SK-N-SH (cell line): ENCODE results near the gene CHDH. TPM values are rescaled to one million over a fixed set of nuclear protein-coding genes. Genes with fewer than 3 reads are reported as not detected.

Source experiments
- CTCF ChIA-PET: fragments of 300-600, 350-600 bp; formaldehyde crosslinking; extraction: SDS; loops from one replicate; lab custom pipeline; 2021; lab: Yijun Ruan, JAX
- POLR2A ChIA-PET: fragments of 350-600 bp; sonication (Branson Sonifier 250); formaldehyde crosslinking; extraction: SDS; loops from one replicate; lab custom pipeline; 2020; ENCODE audit warnings: antibody characterized with exemption, inconsistent platforms; lab: Yijun Ruan, JAX
- DNase-seq: peaks from one replicate; pipeline ENCODE4 v3.0.0; 2012
- H2AFZ ChIP-seq: fragments of 200-600 bp; sonication (generic); 2 replicates; pipeline ENCODE4 v1.8.1; 2016; ENCODE audit warnings: antibody characterized with exemption, mild to moderate bottlenecking, low read depth
- H3F3A ChIP-seq: fragments of 200-600 bp; sonication (generic); replicated peaks from 2 replicates; pipeline ENCODE3; 2016; ENCODE audit warnings: antibody characterized with exemption, mild to moderate bottlenecking; ENCODE audit not compliant: insufficient read depth
- H3K27ac ChIP-seq, 2 experiments: fragments of 200-500 bp in 1 of 2; fragments of 200-600 bp in 1 of 2; sonication (Bioruptor generic) in 1 of 2; sonication (generic), shearing (Covaris generic) in 1 of 2; 2 replicates each; pipeline versions ENCODE4 v1.5.1 to v1.6.1; 2014 to 2016; ENCODE audit warnings: low read depth in 2 of 2, inconsistent platforms in 1 of 2, low read length in 1 of 2, mild to moderate bottlenecking in 1 of 2, mixed read lengths in 1 of 2
- H3K27me3 ChIP-seq: fragments of 200-600 bp; sonication (generic), shearing (Covaris generic); 2 replicates; pipeline ENCODE4 v1.6.1; 2016; ENCODE audit warnings: mixed run types; ENCODE audit not compliant: insufficient read depth
- H3K36me3 ChIP-seq, 2 experiments: fragments of 200-500 bp in 1 of 2; fragments of 200-600 bp in 1 of 2; sonication (Bioruptor generic) in 1 of 2; sonication (generic) in 1 of 2; replicated peaks in 1 of 2; 2 replicates each; pipeline versions ENCODE3 to v1.5.1; 2014 to 2016; ENCODE audit warnings: low read length in 1 of 2, mild to moderate bottlenecking in 1 of 2; ENCODE audit not compliant: insufficient read depth in 2 of 2, control insufficient read depth in 1 of 2
- H3K4me1 ChIP-seq, 2 experiments: fragments of 200-500 bp in 1 of 2; fragments of 200-600 bp in 1 of 2; sonication (Bioruptor generic) in 1 of 2; sonication (generic), shearing (Covaris generic) in 1 of 2; 2 replicates each; pipeline versions ENCODE4 v1.5.1 to v1.6.1; 2014 to 2016; ENCODE audit warnings: low read depth in 1 of 2, low read length in 1 of 2, mixed run types in 1 of 2; ENCODE audit not compliant: insufficient read depth in 2 of 2, control insufficient read depth in 1 of 2
- H3K4me2 ChIP-seq: fragments of 200-600 bp; sonication (generic), shearing (Covaris generic); 2 replicates; pipeline ENCODE4 v1.6.1; 2017; ENCODE audit warnings: mixed run types
- H3K4me3 ChIP-seq, 2 experiments: fragments of 200-500 bp in 1 of 2; fragments of 200-600 bp in 1 of 2; sonication (Bioruptor generic) in 1 of 2; sonication (generic), shearing (Covaris generic) in 1 of 2; 2 replicates each; pipeline versions ENCODE4 v1.5.1 to v1.8.1; 2014 to 2016; ENCODE audit warnings: low read depth in 2 of 2, inconsistent platforms in 1 of 2, low read length in 1 of 2, mild to moderate bottlenecking in 1 of 2, mixed read lengths in 1 of 2, moderate library complexity in 1 of 2
- H3K79me2 ChIP-seq: fragments of 200-600 bp; sonication (generic); 2 replicates; pipeline ENCODE4 v1.8.1; 2017; ENCODE audit warnings: mild to moderate bottlenecking; ENCODE audit not compliant: insufficient read depth
- H3K9ac ChIP-seq: fragments of 200-600 bp; sonication (generic); 2 replicates; pipeline ENCODE4 v1.6.1; 2017; ENCODE audit warnings: mixed run types
- H3K9me2 ChIP-seq: fragments of 200-600 bp; sonication (generic); 2 replicates; pipeline ENCODE4 v1.6.1; 2017; ENCODE audit warnings: mixed run types
- H3K9me3 ChIP-seq: fragments of 200-600 bp; sonication (generic); 2 replicates; pipeline ENCODE4 v1.6.1; 2017; ENCODE audit warnings: mixed run types, mild to moderate bottlenecking, moderate library complexity
- H4K20me1 ChIP-seq: fragments of 200-600 bp; sonication (generic); 2 replicates; pipeline ENCODE4 v1.6.1; 2017; ENCODE audit warnings: mild to moderate bottlenecking, mixed run types; ENCODE audit not compliant: insufficient read depth
- EP300 ChIP-seq, 2 experiments: IDR thresholded peaks; 2 replicates each; pipeline versions ENCODE4 v1.4.0 to v1.6.1; 2012; ENCODE audit warnings: borderline replicate concordance in 1 of 2, low read depth in 1 of 2, low read length in 1 of 2
- EZH2phosphoT487 ChIP-seq: fragments of 200-600 bp; sonication (generic); IDR thresholded peaks from 2 replicates; pipeline ENCODE4 v1.6.1; 2017; ENCODE audit warnings: low read depth, mixed run types, mild to moderate bottlenecking, antibody characterized with exemption, moderate library complexity, borderline replicate concordance
- FOXJ3 ChIP-seq: sonication (generic); formaldehyde crosslinking; IDR thresholded peaks from 2 replicates; pipeline ENCODE4 v1.5.1; 2020; ENCODE audit warnings: mild to moderate bottlenecking, missing genetic modification reagents
- NRF1 ChIP-seq: IDR thresholded peaks from 2 replicates; pipeline ENCODE4 v1.6.1; 2012; ENCODE audit warnings: low read depth, mild to moderate bottlenecking, low read length
- RCOR1 ChIP-seq: fragments of 150-350 bp; IDR thresholded peaks from 2 replicates; pipeline ENCODE4 v1.6.1; 2017; ENCODE audit warnings: antibody characterized with exemption, low read length
- REST ChIP-seq: IDR thresholded peaks from 2 replicates; pipeline ENCODE4 v1.6.1; 2012; ENCODE audit warnings: mild to moderate bottlenecking, low read depth, low read length, moderate library complexity
- SIN3A ChIP-seq: IDR thresholded peaks from 2 replicates; pipeline ENCODE4 v1.6.1; 2012; ENCODE audit warnings: low read depth, mild to moderate bottlenecking, low read length, moderate library complexity, borderline replicate concordance
- TAF1 ChIP-seq: IDR thresholded peaks from 2 replicates; pipeline ENCODE4 v1.6.1; 2012; ENCODE audit warnings: low read depth, mild to moderate bottlenecking, low read length, moderate library complexity, borderline replicate concordance
- whole genome bisulfite sequencing: methylation state at CpG from one replicate; pipeline ENCODE4 v1.1.6; 2017; ENCODE audit warnings: low lambda C conversion rate; 5-methylcytosine and 5-hydroxymethylcytosine counted together
- polyA plus RNA-seq, 3 experiments: library from polyadenylated mRNA; depleted of rRNA; stranded (reverse); fragments of >200 nt; gene quantifications; 2 replicates each; pipeline ENCODE4 v1.2.3, GENCODE V29; 2012
- TF ChIP-seq, protein P1 (sequence below): fragments of 150-350 bp; IDR thresholded peaks from 2 replicates; pipeline ENCODE4 v1.6.1; 2017; ENCODE audit warnings: antibody characterized with exemption, low read length, low read depth, borderline replicate concordance
- TF ChIP-seq, protein P2 (sequence below): IDR thresholded peaks from 2 replicates; pipeline ENCODE4; 2012

Gene CHDH
- polyA plus RNA-seq, 1 of the 3 experiments (the other 2 are of a cell fraction), result 0.33 TPM

GRCh38 chr3:53841296-53841695, 4.9 kb downstream of the CHDH start:
- POLR2A ChIA-PET, result no interaction called here

More at GRCh38 chr3:53841296-53841695, 4.9 kb downstream of the CHDH start:
- H4K20me1 ChIP-seq, result no peaks in the 10 kb centered on the region
- TF ChIP-seq SIN3A, result no peak
- TF ChIP-seq, protein P1, sequence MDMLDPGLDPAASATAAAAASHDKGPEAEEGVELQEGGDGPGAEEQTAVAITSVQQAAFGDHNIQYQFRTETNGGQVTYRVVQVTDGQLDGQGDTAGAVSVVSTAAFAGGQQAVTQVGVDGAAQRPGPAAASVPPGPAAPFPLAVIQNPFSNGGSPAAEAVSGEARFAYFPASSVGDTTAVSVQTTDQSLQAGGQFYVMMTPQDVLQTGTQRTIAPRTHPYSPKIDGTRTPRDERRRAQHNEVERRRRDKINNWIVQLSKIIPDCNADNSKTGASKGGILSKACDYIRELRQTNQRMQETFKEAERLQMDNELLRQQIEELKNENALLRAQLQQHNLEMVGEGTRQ, result no peak
- no peak for TF ChIP-seq REST
- no peak for TF ChIP-seq FOXJ3 (CRISPR knock-in tag)
- TF ChIP-seq NRF1, result no peak
- no peak for TF ChIP-seq TAF1
- no peak for TF ChIP-seq EP300 (IDR thresholded peaks at IDR 0.05; ENCODE audit: borderline replicate concordance in 1 of 2, low read depth in 1 of 2, low read length in 1 of 2)
- TF ChIP-seq, protein P2, sequence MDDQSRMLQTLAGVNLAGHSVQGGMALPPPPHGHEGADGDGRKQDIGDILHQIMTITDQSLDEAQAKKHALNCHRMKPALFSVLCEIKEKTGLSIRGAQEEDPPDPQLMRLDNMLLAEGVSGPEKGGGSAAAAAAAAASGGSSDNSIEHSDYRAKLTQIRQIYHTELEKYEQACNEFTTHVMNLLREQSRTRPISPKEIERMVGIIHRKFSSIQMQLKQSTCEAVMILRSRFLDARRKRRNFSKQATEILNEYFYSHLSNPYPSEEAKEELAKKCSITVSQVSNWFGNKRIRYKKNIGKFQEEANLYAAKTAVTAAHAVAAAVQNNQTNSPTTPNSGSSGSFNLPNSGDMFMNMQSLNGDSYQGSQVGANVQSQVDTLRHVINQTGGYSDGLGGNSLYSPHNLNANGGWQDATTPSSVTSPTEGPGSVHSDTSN, result no peak
- TF ChIP-seq RCOR1, result no peak
- no peak for TF ChIP-seq EZH2phosphoT487
- no peak overlapping the region for H3K4me3 ChIP-seq
- peak overlapping the region in 1 of 2 experiments; percentile 62; a peak in 2 of 4 replicates for H3K27ac ChIP-seq
- H3K27me3 ChIP-seq, result peaks cover 20% of the 10 kb centered on the region
- no peak overlapping the region for H3K9ac ChIP-seq
- H3K4me1 ChIP-seq, result peaks cover 0 to 12% of the 10 kb centered on the region in 2 experiments; a peak in 1 of 4 replicates
- H2AFZ ChIP-seq, result no peak overlapping the region
- H3F3A ChIP-seq, result no peaks in the 10 kb centered on the region
- 76% methylated on average over 5 of the region's 5 CpGs for WGBS
- no peaks in the 10 kb centered on the region for H3K79me2 ChIP-seq
- DNase-seq, result no peak
- H3K4me2 ChIP-seq, result no peak overlapping the region
- H3K36me3 ChIP-seq, result no peaks in the 10 kb centered on the region
- no peaks in the 10 kb centered on the region for H3K9me2 ChIP-seq
- CTCF ChIA-PET, result interaction anchor here (0.6 to 1.2 kb wide), 3 partner anchors 10 to 13 kb away, joined by 3 read pairs; no protein-coding TSS in a partner anchor
- no peaks in the 10 kb centered on the region for H3K9me3 ChIP-seq
